GM12891 (cell line): Measurements from ENCODE around the gene DSCAM.

Source experiments
- DNase-seq: peaks from one replicate; pipeline ENCODE4 v3.0.0; 2011; ENCODE audit warnings: low spot score; ENCODE audit not compliant: insufficient read length
- FAIRE-seq: peaks from 2 replicates; lab custom pipeline; 2011; peaks lifted over from hg19 to GRCh38; lab: Jason Lieb, UNC
- PAX5 ChIP-seq: IDR thresholded peaks from 2 replicates; pipeline ENCODE4 v1.6.1; 2011; ENCODE audit warnings: low read length, moderate library complexity, mild to moderate bottlenecking; ENCODE audit not compliant: insufficient read depth, severe bottlenecking
- POLR2A ChIP-seq: IDR thresholded peaks from 2 replicates; pipeline ENCODE4 v1.6.1; 2011; ENCODE audit warnings: low read depth, low read length, control low read depth
- POLR2AphosphoS5 ChIP-seq: IDR thresholded peaks from 2 replicates; pipeline ENCODE4 v1.6.1; 2011; ENCODE audit warnings: low read depth, low read length, control low read depth
- POU2F2 ChIP-seq: IDR thresholded peaks from 2 replicates; pipeline ENCODE4 v1.6.1; 2011; ENCODE audit warnings: low read depth, mild to moderate bottlenecking, control low read depth, low read length, moderate library complexity
- SPI1 ChIP-seq: IDR thresholded peaks from 2 replicates; pipeline ENCODE4 v1.6.1; 2011; ENCODE audit warnings: low read depth, low read length, control low read depth
- TAF1 ChIP-seq: IDR thresholded peaks from 2 replicates; pipeline ENCODE4 v1.6.1; 2011; ENCODE audit warnings: low read depth, low read length, control low read depth

Gene DSCAM

GRCh38 chr21:40179166-40179565 lies 667.8 kb downstream of the DSCAM start:
- DNase-seq, result no peak
- no peak for FAIRE-seq
- TF ChIP-seq SPI1 (no peak), POLR2A (no peak), POLR2AphosphoS5 (no peak), POU2F2 (no peak), TAF1 (no peak), PAX5 (no peak)

GRCh38 chr21:40178726-40179125 lies 668.2 kb downstream of the DSCAM start:
- no peak for FAIRE-seq
- DNase-seq, result no peak
- TF ChIP-seq PAX5 (no peak), POLR2A (no peak), TAF1 (no peak), POLR2AphosphoS5 (no peak), SPI1 (no peak), POU2F2 (no peak)

- FAIRE-seq, result no peak
- TF ChIP-seq TAF1 (no peak), POLR2AphosphoS5 (no peak), PAX5 (no peak), POLR2A (no peak), SPI1 (no peak), POU2F2 (no peak)
- DNase-seq, result no peak
Measured at GRCh38 chr21:40177979-40178378, 669.0 kb downstream of the DSCAM start.

GRCh38 chr21:40176724-40177123 lies 670.2 kb downstream of the DSCAM start:
- FAIRE-seq (no peak), DNase-seq (no peak)
- TF ChIP-seq POLR2A (no peak), PAX5 (no peak), SPI1 (no peak), POU2F2 (no peak), TAF1 (no peak), POLR2AphosphoS5 (no peak)

GRCh38 chr21:40173816-40174215 lies 673.1 kb downstream of the DSCAM start:
- no peak for DNase-seq
- FAIRE-seq, result no peak
- TF ChIP-seq SPI1, result no peak
- TF ChIP-seq POLR2AphosphoS5, result no peak
- TF ChIP-seq PAX5, result no peak
- no peak for TF ChIP-seq POU2F2
- no peak for TF ChIP-seq TAF1
- no peak for TF ChIP-seq POLR2A

GRCh38 chr21:40169971-40170370 lies 677.0 kb downstream of the DSCAM start:
- FAIRE-seq, result no peak

GRCh38 chr21:40166291-40166843 lies 680.6 kb downstream of the DSCAM start:
- FAIRE-seq, result no peak
- no peak for TF ChIP-seq PAX5
- TF ChIP-seq POLR2AphosphoS5, result no peak
- TF ChIP-seq SPI1, result no peak
- TF ChIP-seq TAF1, result no peak
- no peak for TF ChIP-seq POLR2A
- no peak for TF ChIP-seq POU2F2

More at GRCh38 chr21:40169971-40170370, 677.0 kb downstream of the DSCAM start:
- TF ChIP-seq POLR2AphosphoS5, result no peak
- no peak for TF ChIP-seq POU2F2
- no peak for DNase-seq

GRCh38 chr21:40165773-40166070 lies 681.2 kb downstream of the DSCAM start:
- DNase-seq (no peak), FAIRE-seq (no peak)
- TF ChIP-seq PAX5 (no peak), POLR2A (no peak), POU2F2 (no peak), TAF1 (no peak)

More at GRCh38 chr21:40166291-40166843, 680.6 kb downstream of the DSCAM start:
- DNase-seq, result no peak

GRCh38 chr21:40164905-40165772 lies 681.8 kb downstream of the DSCAM start:
- no peak for TF ChIP-seq PAX5
- no peak for TF ChIP-seq TAF1
- TF ChIP-seq POU2F2, result no peak
- TF ChIP-seq POLR2A, result no peak
- no peak for DNase-seq
- FAIRE-seq, result no peak

- TF ChIP-seq TAF1 (no peak), POLR2AphosphoS5 (no peak), POU2F2 (no peak), SPI1 (no peak), PAX5 (no peak), POLR2A (no peak)
- no peak for DNase-seq
- no peak for FAIRE-seq
Measured at GRCh38 chr21:40162075-40162474, 684.9 kb downstream of the DSCAM start.
